Activated effector memory CD4-positive, alpha-beta T cell treated with anti-CD3 and anti-CD28 coated beads, Interleukin-2, amount 50 U/mL, for 16 hours (primary cell): ENCODE data around the gene MYO16.
"Not testable (repeated sequence)": the region's sequence is repeated elsewhere in the genome, so short reads cannot be mapped to it uniquely, and the experiment has no call there.

ENCODE experiments used
- DNase-seq: peaks from one replicate; pipeline ENCODE4 v3.0.0-alpha.2; 2020

MYO16 gene

DNA sequence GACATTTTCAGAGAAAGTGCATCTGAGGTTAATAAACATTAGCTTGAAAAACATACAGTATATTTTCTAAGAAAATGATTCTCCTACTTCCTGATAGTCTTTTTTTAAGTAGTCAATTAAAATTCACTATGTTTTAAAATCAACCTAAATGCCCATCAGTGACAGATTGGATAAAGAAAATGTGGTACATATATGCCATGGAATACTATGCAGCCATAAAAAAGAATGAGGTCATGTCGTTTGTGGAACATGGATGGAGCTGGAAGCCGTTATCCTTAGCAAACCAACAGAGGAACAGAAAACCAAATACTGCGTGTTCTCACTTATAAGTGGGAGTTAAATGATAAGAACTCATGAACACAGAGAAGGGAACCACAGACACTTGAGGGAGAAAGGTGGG is 462.8 kb downstream of the MYO16 start:
- not testable (repeated sequence) for DNase-seq

DNA sequence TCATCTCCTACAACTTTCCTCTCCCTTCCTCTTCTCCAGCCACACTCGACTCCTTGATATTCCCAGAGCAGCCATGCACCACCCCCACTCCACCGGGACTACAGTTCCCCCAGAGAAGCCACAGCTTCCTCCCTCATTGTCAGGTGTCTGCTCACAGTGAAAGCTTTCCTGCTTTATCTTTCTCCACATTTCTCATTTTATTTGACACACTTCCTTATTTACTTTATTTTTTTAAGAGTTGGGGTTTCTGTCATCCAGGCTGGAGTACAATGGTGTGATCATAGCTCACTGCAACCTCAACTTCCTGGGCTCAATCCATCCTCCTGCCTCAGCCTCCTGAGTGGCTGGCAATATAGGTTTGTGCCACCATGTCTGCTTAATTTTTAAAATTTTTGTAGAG is 464.6 kb downstream of the MYO16 start:
- no peak for DNase-seq

DNA sequence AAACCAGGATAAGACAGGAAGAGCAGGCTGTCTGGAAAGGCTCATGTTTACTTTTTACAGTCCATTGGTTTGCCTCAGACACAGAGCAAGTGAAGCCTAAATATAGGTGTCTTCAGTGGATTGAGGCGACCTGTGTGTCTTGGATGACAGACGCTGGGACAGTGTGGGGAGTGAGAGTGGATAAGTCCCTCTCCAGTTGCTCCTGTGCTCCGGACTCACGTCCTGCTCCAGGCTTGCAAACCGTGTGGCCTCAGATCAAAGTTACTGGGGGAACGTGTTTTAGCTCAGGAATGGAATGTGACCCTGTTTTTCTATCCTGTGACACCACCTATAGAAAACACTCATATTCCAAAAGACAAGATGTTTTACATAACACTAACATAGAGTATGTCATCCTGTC is 465.7 kb downstream of the MYO16 start:
- no peak for DNase-seq

DNA sequence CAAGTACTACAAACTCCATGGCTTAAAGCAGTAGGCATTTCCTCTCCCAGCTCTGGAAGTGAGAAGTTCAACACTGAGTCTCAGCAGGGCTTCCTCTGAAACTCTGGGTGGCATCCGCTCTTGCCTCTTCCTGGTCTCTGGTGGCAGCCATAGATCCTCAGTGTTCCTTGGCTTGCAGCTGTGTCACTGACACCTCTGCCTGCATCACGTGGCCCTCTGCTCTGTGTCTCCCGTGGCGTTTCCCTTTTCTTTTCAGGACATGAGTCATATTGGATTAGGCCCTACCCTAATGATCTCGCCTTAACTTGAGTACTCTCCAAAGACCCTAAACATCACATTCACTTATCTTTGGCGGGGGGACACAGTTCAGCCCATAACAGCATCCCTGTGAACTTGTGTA is 466.7 kb downstream of the MYO16 start:
- no peak for DNase-seq

DNA sequence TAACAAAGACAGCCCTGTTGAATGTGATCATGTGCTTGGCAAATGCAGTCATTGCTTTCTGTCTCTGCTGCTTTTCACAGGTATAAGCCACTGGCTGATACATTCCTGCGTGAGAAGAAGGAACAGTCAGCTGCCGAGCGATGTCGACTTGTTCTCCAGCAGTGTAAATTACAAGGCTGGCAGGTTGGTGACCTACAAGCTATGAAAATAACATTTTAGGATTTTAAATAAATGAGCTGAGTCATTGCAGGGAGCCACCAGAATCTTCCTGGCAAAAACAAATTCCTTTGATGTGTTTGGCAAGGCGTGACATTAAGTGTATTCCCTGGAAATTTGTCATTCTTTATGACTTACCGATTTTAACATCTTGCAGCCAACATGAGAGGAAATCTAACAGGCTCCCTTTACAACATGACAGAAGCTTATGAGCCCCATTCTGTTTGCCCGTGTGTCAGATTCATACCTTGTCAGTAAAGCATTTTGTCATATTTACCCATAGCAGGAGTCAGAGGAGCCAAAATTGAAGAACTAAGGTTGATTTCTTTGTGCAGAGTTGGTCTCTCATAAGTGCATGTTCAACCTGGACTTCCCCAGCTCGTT is 471.4 kb downstream of the MYO16 start:
- DNase-seq = no peak

DNA sequence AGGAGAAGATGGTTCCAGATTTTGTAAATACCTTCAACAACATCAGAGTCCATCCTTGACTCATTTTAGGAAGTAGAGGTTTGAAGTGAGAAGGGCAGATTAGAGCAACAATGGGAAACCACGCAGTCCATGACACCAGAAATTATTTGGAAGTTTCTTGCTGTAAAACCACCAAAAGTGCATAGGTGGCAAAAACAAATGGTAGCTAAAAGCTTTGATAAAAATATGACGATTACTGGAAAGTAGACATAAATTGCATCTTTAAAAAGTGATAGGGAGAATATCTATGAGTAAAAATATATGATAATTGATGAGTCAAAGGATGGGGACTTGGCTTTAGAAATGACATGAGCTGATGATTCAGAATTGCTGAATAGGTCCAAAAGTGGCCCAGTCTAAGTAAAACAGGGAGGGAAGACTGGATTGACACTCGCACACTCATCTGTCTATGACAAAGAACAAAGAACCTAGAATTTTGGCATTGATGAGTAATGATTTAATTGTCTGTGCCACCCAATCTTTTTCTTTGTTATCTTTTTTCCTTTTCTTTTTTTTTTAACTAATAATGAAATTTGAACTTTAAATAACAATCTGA is 472.2 kb downstream of the MYO16 start:
- DNase-seq = no peak

DNA sequence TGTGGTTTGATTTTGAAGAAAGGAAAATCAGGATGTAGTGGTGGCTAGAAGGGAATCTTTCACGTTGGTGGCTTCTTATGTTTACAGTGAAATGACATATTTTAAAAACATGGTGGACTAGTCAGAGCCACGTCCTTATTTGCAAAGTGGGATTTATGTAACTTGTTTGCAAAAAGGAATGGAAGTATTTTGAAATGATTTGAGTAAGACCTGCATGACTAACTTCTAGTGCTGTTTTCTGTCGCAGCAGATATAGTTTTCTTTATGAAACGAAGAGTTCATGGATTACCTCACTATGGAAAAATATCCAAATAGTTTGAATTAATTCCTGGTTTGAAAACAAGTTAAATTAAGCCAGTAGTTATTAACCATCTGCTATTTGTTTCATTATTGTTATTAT is 476.5 kb downstream of the MYO16 start:
- no peak for DNase-seq

DNA sequence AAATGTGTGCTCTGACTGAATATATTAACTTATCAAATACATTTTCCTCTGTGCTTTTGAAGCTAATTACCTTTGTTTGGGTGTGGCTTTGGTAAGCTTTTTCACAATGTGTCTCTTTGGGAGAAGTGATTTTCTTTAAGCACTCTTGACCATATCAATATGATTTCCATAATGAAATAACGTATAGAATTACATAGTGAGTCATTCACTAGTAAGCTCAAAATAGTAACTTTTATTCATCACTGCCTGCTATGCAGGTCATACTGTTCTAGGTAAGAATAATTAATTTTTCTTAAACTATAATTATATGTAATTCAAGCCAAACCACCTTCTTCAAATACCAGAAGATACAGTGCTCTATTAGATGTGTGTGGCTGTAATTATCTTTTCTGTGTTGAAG is 480.7 kb downstream of the MYO16 start:
- no peak for DNase-seq

DNA sequence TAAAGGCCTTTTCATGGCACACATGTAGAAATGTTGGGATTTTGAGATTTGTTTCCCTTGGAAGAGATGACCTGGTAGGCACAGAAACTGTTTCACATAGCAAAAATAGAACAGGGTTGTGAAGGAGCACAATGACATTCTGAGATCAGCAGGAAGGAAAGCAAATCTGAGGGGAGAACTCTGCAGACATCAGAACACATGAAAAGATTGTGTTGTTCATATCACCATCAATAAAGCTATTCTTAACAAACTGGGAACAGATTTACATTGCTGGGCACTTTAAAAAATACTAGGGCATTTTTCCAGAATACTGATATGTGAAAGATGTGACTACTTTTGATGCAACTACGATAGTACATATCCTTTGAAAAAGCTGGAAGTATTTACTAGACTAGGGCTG is 481.7 kb downstream of the MYO16 start:
- no peak for DNase-seq

DNA sequence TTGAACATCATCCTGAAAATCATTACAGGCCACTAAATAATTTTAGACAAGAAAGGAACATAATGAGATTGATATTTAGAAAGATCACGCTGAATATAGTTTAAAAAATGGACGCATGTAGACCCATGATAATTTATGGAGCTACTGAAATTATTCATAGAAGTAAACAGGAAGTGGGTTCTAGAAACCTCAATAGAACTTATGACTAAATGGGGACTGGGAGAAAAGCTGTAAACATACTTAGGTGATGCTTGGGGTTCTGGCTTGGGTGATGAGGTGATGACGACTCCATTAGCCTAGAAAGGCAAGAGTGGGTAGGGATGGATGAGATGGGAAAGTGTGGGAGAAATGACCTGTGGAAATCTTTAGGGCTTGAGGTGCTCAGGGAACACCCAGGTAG is 484.0 kb downstream of the MYO16 start:
- no peak for DNase-seq

DNA sequence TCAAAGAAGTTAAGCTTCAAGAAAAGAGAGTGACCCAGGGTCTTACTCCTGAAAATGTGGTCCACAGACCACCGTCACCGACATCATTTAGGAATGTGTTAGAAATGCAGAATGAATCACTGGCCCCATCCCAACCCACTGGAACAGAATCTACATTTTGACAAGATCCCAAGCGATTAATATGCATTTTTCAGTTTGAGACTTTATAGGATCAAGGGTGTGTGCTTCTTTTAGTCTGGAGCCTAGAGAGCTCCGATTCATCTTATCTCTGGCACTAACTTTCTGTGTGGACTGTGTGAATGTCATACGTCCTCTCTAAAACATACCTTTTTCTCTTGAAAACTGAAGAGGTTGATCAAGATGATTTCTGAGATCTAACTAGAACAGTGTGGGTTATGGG is 484.8 kb downstream of the MYO16 start:
- DNase-seq = no peak

DNA sequence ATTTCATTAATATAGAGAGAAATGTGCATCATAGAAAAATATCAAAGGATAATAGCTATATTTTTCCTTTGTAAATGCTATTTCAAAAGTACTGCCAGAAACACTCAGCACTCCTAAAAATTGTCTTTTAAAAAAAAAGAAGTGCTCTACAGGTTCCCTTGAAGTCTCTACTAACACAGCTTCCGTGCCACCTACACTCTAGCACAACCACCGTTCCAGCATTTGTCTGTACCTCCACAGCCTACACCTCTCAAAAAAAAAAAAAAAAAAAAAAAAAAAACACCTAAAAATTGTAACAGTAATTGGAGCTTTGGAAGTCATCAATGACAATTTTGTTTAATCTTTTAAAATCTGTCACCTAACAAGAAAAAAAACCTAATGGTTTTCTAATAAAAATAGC is 485.6 kb downstream of the MYO16 start:
- DNase-seq = no peak

DNA sequence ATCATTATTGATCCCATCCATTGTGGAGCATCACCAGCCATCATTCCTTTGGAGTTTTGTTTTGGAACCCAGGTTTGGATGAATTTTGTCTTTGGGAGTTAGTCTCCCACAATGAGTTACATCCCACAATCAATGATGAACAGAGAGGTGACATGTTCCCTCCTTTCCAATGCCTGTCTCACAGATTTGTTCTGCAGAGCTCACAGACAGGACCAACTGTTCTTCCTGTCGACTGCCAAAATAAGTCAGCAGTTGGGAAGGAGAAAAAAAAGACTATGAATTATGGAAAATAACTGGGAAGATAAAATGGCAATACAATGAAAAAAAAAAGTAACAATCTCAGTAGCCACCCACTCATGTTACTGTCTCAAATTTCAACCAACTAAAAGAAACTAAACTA is 489.1 kb downstream of the MYO16 start:
- no peak for DNase-seq

DNA sequence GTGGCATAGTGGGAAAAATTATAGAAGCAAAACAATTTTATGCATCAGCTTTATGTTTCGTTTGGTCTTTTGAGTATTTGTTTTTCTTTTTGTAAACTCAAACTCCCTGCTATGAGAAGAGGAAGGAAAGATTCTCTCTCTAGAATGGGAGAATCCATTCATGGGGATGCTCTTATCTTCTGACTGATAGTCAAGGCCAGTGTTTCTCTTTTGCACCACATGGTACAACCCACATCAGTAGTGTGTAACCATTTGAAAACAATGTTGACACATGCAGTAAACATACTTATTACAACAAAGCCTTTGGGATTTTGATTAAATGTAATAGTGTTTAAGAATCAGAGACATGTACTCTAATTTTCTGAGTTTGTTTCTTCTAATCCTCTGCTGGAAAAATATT is 490.5 kb downstream of the MYO16 start:
- DNase-seq = no peak

DNA sequence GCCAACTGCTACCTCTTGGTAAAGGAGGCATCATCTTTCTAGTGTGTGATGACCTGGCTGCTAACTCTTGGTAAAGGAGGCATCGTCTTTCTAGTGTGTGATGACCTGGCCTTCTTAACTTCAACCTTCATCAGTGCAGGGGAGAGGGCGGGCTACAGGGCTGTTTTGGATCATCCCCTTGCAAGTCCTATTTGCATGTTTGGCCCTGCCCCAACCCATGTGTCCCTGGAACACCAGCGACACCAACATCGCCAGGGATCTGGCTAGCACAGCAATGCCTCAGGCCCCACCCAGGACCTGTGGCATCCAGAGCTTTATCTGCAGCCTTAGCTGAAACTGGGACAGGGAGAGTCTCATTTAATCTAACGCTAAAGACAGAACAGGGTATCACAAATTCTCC is 492.4 kb downstream of the MYO16 start:
- DNase-seq = no peak

DNA sequence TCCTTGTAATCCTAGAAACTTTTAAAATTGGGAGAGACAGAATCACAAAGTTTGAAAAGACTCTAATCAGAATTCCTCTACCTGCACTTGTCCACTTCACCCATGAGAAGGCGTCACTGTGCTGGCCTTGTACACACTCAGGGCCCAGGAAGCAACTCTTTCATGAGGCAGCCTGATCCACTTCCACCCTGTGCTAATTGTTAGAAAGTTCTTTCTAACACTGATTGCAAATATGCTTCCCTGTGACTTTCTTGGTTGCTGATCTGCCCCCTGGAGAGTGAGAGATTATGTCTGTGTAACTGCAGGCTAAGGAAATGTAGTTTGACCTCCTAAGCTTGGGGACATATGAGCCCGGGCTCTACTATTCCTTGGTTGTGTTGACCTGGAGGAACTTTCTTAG is 494.6 kb downstream of the MYO16 start:
- DNase-seq = no peak

DNA sequence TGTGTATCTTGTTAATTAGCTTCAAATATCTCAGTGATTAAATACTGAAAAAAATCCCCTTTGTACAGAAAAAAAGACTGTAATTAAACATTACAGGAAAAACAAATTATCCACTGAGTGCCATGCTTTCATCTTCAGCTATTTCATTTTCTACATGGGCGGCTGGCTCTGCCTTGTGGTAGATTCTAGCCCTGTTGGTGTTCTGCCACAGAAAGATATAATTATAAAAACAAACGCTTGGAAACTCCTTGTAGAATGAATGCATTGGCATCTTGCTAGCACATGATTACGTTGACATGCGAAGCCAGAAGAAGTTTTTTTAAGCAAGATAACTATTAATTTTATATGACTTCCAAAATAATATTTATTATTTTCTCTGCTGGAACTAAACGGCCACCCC is 496.8 kb downstream of the MYO16 start:
- DNase-seq = no peak

DNA sequence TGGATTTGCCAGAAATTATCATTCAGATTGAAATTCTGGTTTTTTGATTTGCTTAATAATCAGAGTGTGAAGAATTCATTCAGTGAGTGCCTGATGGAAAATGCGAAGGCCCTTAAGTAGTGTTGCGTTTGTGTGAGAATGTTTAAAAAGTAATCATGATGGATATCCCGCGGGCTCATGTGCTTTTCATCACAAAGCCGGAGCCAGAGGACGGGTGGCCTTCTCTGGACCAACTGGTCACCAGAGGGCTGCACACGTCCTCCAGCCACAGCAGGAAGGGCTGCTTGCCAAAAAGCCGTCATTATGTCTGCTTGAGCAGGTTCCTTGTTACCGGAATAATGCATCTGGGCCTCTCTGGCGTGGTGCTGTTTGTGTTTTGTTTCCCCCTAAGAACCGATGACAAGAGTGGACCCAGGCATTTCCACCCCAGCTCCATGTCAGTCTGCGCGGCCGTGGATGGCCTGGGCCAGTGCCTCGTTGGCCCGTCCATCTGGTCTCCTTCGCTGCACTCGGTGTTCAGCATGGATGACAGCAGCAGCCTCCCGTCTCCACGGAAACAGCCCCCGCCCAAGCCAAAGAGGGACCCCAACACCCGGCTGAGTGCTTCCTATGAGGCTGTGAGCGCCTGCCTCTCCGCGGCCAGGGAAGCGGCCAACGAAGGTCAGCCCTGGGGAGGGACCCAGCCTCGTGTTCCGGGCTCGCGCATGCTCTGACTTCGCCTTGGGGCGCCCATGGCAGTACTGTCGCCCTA is 497.7 kb downstream of the MYO16 start:
- no peak for DNase-seq

DNA sequence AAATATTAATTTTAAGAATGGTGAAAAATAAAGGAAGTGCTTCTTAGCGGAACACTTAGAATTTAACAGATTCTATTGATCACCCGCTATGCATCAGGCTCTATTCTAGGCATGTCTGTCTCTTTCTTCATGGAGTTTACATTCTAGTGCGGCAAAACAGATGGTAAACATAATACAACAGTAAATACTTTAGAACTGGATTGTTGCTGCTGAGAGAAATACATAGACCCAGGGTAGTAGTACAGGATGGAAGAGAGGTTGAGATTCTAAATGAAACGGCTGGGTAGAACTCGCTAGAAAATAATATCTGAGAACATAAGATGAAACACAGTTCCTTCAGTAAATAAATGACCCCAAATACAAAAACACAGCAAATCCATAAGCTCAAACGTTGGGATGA is 498.7 kb downstream of the MYO16 start:
- DNase-seq = no peak

DNA sequence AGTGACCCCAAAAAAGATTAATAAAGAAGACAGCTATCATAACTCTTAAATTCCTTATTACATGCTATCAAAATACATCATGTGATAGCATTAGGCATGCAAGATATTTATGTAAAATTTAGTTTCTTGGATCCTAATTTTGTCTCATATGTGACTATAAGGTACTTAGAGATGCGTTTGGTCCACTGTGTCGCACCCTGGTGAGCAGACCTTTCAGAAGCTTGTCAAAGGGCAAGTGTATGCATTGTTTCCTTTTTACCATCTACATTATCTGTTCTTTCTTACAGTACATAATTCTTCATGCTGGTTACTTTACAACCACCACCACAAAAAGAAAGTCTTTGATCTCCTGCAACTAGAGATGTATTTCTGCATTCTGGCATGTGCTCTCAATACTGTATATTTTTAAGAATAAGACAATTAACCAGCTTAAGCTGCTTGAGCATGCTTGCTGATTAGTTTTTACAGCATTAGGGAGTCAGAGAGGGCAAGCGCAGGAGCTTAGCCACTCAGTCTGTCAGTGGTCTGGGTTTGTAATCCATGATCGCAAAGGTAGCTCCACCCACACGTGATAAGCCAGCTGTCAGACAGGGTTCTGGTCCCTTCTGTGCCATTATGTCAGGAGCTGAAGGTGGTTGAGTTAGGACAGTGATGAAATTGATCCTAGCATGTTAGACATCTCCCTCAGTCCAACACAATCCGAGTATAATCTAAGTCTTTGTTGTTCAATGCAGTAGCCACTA is 500.9 kb downstream of the MYO16 start:
- DNase-seq = no peak

DNA sequence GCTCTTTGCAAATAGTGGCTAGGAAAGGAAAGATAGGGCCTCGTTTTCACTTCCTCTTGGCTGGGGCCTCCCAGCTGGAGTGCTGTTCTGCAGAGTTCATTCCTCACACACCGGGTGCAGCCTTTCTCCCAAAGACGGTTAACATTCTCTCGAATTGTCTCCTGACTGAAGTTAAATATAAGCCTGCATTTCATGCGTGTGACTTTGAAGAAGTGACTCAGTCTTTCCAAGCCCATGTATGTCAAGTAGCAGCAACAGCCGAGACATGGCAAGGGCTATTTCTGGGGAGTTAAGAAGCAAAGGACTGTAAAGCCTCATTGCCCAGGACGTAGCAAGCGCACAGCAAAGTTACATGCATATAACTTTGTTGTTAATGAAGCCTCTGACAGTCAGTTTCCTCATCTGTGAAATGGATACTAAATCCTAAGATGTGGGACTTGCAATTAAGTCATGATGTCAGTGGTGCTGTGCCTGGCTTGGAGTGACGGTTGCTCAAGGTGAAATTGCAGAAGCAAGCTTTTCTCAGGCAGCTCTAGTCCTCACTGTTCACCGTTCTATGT is 502.4 kb downstream of the MYO16 start:
- DNase-seq = no peak

DNA sequence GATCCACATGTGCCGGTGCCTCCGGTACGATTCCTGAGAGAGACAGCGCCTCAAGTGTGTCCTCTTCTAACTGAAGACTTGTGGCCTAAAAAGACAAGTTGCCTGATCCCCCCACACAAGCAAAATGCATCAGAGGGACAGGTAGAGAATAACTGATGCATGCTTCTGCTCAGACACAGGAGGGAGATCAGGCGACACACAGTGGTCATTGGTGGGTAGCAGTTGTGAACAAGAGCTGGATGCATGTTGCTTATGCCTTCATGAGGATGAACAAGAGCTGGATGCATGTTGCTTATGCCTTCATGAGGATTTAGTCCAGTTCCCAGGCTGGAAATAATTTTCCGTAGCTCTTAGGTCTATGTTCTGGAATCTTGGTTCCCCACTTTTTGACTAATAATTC is 505.6 kb downstream of the MYO16 start:
- DNase-seq = no peak

DNA sequence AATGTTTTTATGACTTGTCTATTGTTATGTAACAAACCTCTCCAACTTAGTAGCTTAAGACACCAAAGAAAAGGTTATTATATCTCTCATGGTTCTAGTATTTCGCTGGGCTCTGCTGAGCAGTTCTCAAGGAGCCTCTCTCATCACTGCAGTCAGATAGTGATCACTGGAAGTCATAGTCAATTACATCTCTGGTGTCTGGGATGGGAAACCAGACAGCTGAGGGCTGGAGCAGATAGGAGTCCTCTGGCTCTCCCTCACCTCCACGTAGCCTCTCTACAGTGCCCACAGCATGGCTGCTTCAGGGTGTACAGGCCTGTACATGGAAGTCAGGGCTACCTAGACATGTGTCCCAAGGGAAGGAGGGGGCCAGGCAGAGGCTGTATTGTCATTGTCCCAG is 507.5 kb downstream of the MYO16 start:
- DNase-seq = no peak

DNA sequence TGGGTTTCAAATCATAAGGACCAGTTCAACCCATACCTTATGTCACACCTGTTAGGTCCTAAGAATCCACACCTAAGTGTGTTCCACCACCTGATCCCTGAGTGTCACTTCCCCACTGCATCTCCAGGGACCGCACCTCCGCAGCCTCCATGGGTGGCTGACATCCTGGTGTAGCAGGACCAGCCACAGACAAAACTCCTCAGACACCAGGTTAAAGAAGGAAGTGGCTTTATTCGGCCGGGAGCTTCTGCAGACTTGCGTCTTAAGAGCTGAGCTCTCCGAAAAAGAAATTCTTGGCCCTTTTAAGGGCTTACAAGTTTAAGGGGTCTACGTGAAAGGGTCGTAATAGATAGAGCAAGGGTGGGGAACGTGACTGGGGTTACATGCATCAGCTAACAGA is 509.9 kb downstream of the MYO16 start:
- no peak for DNase-seq
